ENCODE data around the gene HLA-DOA. TPM values are rescaled to one million over a fixed set of nuclear protein-coding genes. Genes with fewer than 3 reads are reported as not detected.

HLA-DOA gene
- total RNA-seq, 3 donors from 2014 or later: 2.1 to 5.7 (median 3.3) TPM

DNA sequence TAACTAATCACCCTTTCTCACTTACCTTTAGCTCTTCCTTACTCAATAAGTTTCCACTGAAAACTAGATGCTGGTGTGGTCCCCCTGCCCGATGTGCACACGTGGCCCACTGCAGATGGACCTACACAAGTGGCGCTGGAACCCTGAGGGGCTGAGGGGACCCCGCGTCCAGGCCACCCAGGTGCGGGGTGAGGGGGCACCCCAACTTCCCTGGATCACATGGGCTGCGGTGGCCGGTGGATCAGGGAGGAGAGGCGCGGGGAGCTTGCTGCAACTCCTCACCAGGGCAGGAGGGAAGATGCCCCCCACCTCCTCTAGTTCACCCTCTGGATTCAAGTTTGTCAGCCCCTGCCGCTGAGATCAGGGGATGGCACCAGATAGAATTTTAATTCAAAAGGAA, 12.5 kb upstream of the HLA-DOA start:
- no peak for DNase-seq (ENCODE audit: low spot score in 2 of 2)
- H3K9me3 ChIP-seq: no peaks in the 10 kb centered on the region
- no peaks in the 10 kb centered on the region for H3K36me3 ChIP-seq
- TF ChIP-seq POLR2A (IDR thresholded peaks at IDR 0.05) (no peak), CTCF (IDR thresholded peaks at IDR 0.05) (no peak)
- no peak overlapping the region for H3K4me3 ChIP-seq
- intact Hi-C loops (cut with DNase I; ENCODE audit: low total_unique reads): no loop called here
- H3K4me1 ChIP-seq: no peaks in the 10 kb centered on the region
- H3K27ac ChIP-seq: no peak overlapping the region
- H3K27me3 ChIP-seq: no peaks in the 10 kb centered on the region

DNA sequence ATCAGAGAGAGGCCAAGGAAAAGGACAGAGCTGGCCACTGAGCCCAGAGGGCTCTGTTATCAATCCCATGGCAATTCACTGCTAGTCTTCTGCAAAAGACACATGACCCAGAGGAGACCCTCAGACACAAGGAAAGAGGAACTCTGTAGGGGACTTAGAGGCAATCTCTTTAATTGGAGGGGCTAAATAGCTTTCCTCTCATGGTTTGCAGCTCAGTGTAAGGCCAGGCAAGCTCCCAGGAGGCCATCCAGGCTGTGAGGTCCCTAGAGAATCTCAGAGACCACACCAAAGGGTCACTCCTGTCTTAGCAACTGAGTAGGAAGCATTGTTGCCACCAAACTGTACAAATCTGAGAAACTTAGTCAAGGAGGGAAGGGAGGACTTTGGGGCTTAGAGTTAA, 10.0 kb upstream of the HLA-DOA start:
- H3K27me3 ChIP-seq: no peaks in the 10 kb centered on the region
- no peaks in the 10 kb centered on the region for H3K36me3 ChIP-seq
- intact Hi-C loops (cut with DNase I; ENCODE audit: low total_unique reads): loop anchor here (10.0 kb wide), 1 partner anchor 65 kb away; no protein-coding TSS in a partner anchor
- peak overlapping the region in 2 of 3 donors; percentile 3 to 45 for H3K4me3 ChIP-seq
- peak overlapping the region; percentile 55 to 77 for H3K27ac ChIP-seq
- DNase-seq (ENCODE audit: low spot score in 2 of 2): no peak
- no peaks in the 10 kb centered on the region for H3K4me1 ChIP-seq
- no peaks in the 10 kb centered on the region for H3K9me3 ChIP-seq
- TF ChIP-seq POLR2A (IDR thresholded peaks at IDR 0.05): no peak
- TF ChIP-seq POLR2AphosphoS5 (IDR thresholded peaks at IDR 0.05): no peak
- no peak for TF ChIP-seq CTCF (IDR thresholded peaks at IDR 0.05)

DNA sequence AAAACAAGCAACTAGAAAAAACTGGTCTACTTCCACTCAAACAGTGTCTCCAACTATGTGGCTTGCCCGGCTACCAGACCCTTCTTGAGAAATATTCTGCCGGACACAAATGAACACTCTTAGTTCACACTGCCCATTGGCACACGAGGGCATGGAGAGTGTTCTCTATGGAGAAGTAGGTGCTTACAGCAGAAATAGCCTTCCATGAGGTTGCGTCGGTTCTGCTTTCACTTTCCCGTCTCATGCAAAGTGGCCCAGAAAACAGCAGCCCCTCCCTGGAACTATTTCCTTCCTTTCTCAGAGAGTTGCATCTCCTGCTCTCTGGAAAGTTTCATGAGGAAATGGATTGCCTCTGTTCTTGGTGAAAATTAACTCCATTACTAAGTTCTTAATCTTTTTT, 9.5 kb upstream of the HLA-DOA start:
- Histone ChIP-seq H3K9me3 (no peaks in the 10 kb centered on the region), H3K4me3 (peak overlapping the region; percentile 3 to 45 (median 21)), H3K36me3 (no peaks in the 10 kb centered on the region), H3K27ac (peak overlapping the region; percentile 55 to 77), H3K4me1 (no peaks in the 10 kb centered on the region), H3K27me3 (peaks cover 0 to 1% of the 10 kb centered on the region in 2 donors)
- no peak for TF ChIP-seq POLR2A (IDR thresholded peaks at IDR 0.05)
- TF ChIP-seq POLR2AphosphoS5 (IDR thresholded peaks at IDR 0.05): peak in 2 of 3 donors; percentile 20 to 56
- intact Hi-C loops (cut with DNase I; ENCODE audit: low total_unique reads): loop anchor here (10.0 kb wide), 1 partner anchor 66 kb away; no protein-coding TSS in a partner anchor
- peak in 1 of 2 donors; percentile 35 for DNase-seq (ENCODE audit: low spot score in 2 of 2)

GRCh38 chr6:33018418-33018817, 9.0 kb upstream of the HLA-DOA start:
- peak overlapping the region in 1 of 3 donors; percentile 45 for H3K4me3 ChIP-seq
- intact Hi-C loops (cut with DNase I; ENCODE audit: low total_unique reads): loop anchor here (10.0 kb wide), 1 partner anchor 66 kb away; no protein-coding TSS in a partner anchor
- peak overlapping the region in 1 of 2 donors; percentile 55 for H3K27ac ChIP-seq
- no peak for TF ChIP-seq POLR2A (IDR thresholded peaks at IDR 0.05)
- no peak for TF ChIP-seq POLR2AphosphoS5 (IDR thresholded peaks at IDR 0.05)
- TF ChIP-seq CTCF (IDR thresholded peaks at IDR 0.05): no peak
- no peak for DNase-seq (ENCODE audit: low spot score in 2 of 2)
- no peaks in the 10 kb centered on the region for H3K4me1 ChIP-seq
- no peaks in the 10 kb centered on the region for H3K9me3 ChIP-seq
- H3K36me3 ChIP-seq: no peaks in the 10 kb centered on the region
- peaks cover 0 to 4% of the 10 kb centered on the region in 2 donors for H3K27me3 ChIP-seq

- no peak overlapping the region for H3K4me3 ChIP-seq
- H3K4me1 ChIP-seq: no peaks in the 10 kb centered on the region
- no peak for DNase-seq (ENCODE audit: low spot score in 2 of 2)
- H3K36me3 ChIP-seq: no peaks in the 10 kb centered on the region
- intact Hi-C loops (cut with DNase I; ENCODE audit: low total_unique reads): loop anchor here (10.0 kb wide), 1 partner anchor 67 kb away; no protein-coding TSS in a partner anchor
- TF ChIP-seq CTCF (IDR thresholded peaks at IDR 0.05) (no peak), POLR2AphosphoS5 (IDR thresholded peaks at IDR 0.05) (no peak), POLR2A (IDR thresholded peaks at IDR 0.05) (no peak)
- H3K27ac ChIP-seq: peak overlapping the region in 1 of 2 donors; percentile 55
- H3K27me3 ChIP-seq: peaks cover 0 to 4% of the 10 kb centered on the region in 2 donors
- no peaks in the 10 kb centered on the region for H3K9me3 ChIP-seq
These were observed 8.4 kb upstream of the HLA-DOA start for GRCh38 chr6:33017694-33018353.
